ENCODE measurements around the gene CAPRIN2. TPM values are rescaled to one million over a fixed set of nuclear protein-coding genes. Genes with fewer than 3 reads are reported as not detected.

Gene CAPRIN2
- total and polyA plus RNA-seq, 2 of the 8 experiments (the other 6 are each of a cell fraction or from before 2014, with no cell fraction given), result 24.8 to 52.0 TPM

DNA sequence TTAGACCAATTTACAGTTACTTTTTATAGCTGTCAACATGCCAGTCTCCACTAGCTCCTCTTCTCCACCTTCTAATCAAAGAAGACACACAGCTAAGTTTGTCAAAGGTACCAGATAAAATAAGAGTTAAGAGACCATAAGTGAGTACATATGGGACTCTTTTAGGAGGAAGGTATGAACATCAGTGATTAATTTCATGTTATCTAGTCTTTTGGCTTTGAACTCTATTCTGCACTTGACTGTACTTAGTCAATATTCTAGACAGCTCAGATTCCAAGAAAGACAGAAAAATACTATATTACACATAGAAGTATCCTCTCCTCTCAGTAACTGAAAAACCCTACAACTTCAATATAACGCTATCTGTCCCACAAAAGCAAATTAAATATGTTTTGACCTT lies 28.1 kb downstream of the CAPRIN2 start (continued):
- TF ChIP-seq TAF7 (optimal IDR thresholded peaks at IDR 0.05; ENCODE audit: borderline replicate concordance, low read depth, low read length) (no peak), BACH1 (IDR thresholded peaks at IDR 0.05; ENCODE audit: low read length) (no peak), CREB1 (IDR thresholded peaks at IDR 0.05) (no peak), CEBPB (IDR thresholded peaks at IDR 0.05; ENCODE audit: low read depth, low read length) (no peak), BCL11A (IDR thresholded peaks at IDR 0.05; ENCODE audit: low read depth in 2 of 2, low read length in 2 of 2) (no peak)
- TF ChIP-seq, protein P1, sequence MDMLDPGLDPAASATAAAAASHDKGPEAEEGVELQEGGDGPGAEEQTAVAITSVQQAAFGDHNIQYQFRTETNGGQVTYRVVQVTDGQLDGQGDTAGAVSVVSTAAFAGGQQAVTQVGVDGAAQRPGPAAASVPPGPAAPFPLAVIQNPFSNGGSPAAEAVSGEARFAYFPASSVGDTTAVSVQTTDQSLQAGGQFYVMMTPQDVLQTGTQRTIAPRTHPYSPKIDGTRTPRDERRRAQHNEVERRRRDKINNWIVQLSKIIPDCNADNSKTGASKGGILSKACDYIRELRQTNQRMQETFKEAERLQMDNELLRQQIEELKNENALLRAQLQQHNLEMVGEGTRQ (IDR thresholded peaks at IDR 0.05; ENCODE audit: low read length), result no peak
- TF ChIP-seq, protein P2, sequence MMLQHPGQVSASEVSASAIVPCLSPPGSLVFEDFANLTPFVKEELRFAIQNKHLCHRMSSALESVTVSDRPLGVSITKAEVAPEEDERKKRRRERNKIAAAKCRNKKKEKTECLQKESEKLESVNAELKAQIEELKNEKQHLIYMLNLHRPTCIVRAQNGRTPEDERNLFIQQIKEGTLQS (IDR thresholded peaks at IDR 0.05; ENCODE audit: insufficient read depth, low read depth, low read length), result no peak

Measured in H1 (cell line).